Measurements from ENCODE around the gene PDE3B. TPM values are rescaled to one million over a fixed set of nuclear protein-coding genes. Genes with fewer than 3 reads are reported as not detected.

PDE3B gene
- total and polyA plus RNA-seq, 2 of the 4 experiments (the other 2 are of a cell fraction): 0.21 to 1.3 TPM

GRCh38 chr11:14703731-14704130 lies 60.1 kb downstream of the PDE3B start:
- Histone ChIP-seq H3K4me1 (ENCODE audit: control insufficient read depth, insufficient read depth, low read length) (no peaks in the 10 kb centered on the region), H4K20me1 (ENCODE audit: insufficient read depth, low read length) (no peaks in the 10 kb centered on the region), H3K79me1 (ENCODE audit: low read depth in 1 of 2, low read length in 2 of 2) (no peaks in the 10 kb centered on the region), H2AFZ (replicated peaks; ENCODE audit: low read length, poor library complexity) (no peak overlapping the region), H2BK120ac (ENCODE audit: low read depth, low read length) (no peak overlapping the region), H3K4ac (ENCODE audit: low read depth, low read length) (no peak overlapping the region), H4K91ac (ENCODE audit: insufficient read depth, low read depth, low read length) (no peak overlapping the region), H3K27ac (ENCODE audit: insufficient read depth, low read length) (no peak overlapping the region), H2AK9ac (replicated peaks; ENCODE audit: low read depth, low read length, poor library complexity) (no peak overlapping the region), H3K56ac (ENCODE audit: extremely low read depth, insufficient read depth, low read length) (no peak overlapping the region), H3K4me3 (ENCODE audit: insufficient read depth, low read depth, low read length) (no peak overlapping the region), H3K18ac (ENCODE audit: low read depth, low read length) (no peak overlapping the region), H2BK5ac (ENCODE audit: low read depth, low read length, poor library complexity, severe bottlenecking) (no peak overlapping the region), H3K9ac (ENCODE audit: low read depth, low read length) (no peak overlapping the region), H3K9me3 (ENCODE audit: control insufficient read depth, insufficient read depth, low read length) (no peaks in the 10 kb centered on the region), H4K8ac (ENCODE audit: low read depth in 2 of 2, low read length in 2 of 2) (no peak overlapping the region), H2BK15ac (ENCODE audit: low read depth, low read length) (no peak overlapping the region), H3K36me3 (ENCODE audit: control insufficient read depth, insufficient read depth, low read length) (no peaks in the 10 kb centered on the region), H3K23ac (ENCODE audit: low read depth, low read length) (no peak overlapping the region), H4K5ac (ENCODE audit: low read depth, low read length) (no peak overlapping the region), H3K4me2 (ENCODE audit: low read depth, low read length) (no peak overlapping the region), H2AK5ac (ENCODE audit: low read depth, low read length) (no peak overlapping the region), H2BK20ac (ENCODE audit: low read depth, low read length) (no peak overlapping the region), H3K9me1 (ENCODE audit: insufficient read depth, low read length) (no peaks in the 10 kb centered on the region), H3K14ac (replicated peaks; ENCODE audit: low read depth, low read length) (no peak overlapping the region), H3K27me3 (ENCODE audit: control insufficient read depth, insufficient read depth, low read length) (no peaks in the 10 kb centered on the region)
- no TSS peak for BruUV-seq (replicated peaks)
- WGBS, 2 experiments (ENCODE audit: extremely low coverage in 2 of 2, insufficient read length in 1 of 2): no CpG with 5 or more reads among the region's 1 CpG
- DNase-seq (no peak), ATAC-seq (ENCODE audit: low read depth) (no peak)
- dilution Hi-C loops (cut with HindIII; ENCODE audit: low sequenced_read_pairs, unreplicated experiment) (no loop called here), in situ Hi-C loops (cut with MboI; ENCODE audit: low sequenced_read_pairs) (no loop called here), intact Hi-C loops (cut with micrococcal nuclease) (no loop called here)
- CTCF ChIA-PET: no interaction called here
- TF ChIP-seq POLR2A (IDR thresholded peaks at IDR 0.05; ENCODE audit: low read depth, low read length) (no peak), FOS (IDR thresholded peaks at IDR 0.05; ENCODE audit: low read depth, low read length) (no peak), NFE2L2 (IDR thresholded peaks at IDR 0.05; ENCODE audit: low read depth, low read length) (no peak), CTCF (conservative IDR thresholded peaks at IDR 0.05; ENCODE audit: low read depth, low read length) (no peak)
- POLR2A ChIA-PET (ENCODE audit: unreplicated experiment): no interaction called here

Data from IMR-90 (cell line).